ENCODE measurements around the gene SAP30L.

- TF ChIP-seq POLR2AphosphoS5 (IDR thresholded peaks at IDR 0.05) (no peak), CTCF (IDR thresholded peaks at IDR 0.05) (no peak), POLR2A (IDR thresholded peaks at IDR 0.05) (no peak)
Observed at GRCh38 chr5:154444556-154445421, 1.0 kb upstream of the SAP30L start.
